Testis (tissue), 2 donors: Measurements from ENCODE around the gene PHEX.

Source experiments
- POLR2A ChIP-seq: fragments of 450-650 bp; IDR thresholded peaks from one replicate; pipeline ENCODE4 v1.6.1; 2017; ENCODE audit warnings: antibody characterized with exemption, mild to moderate bottlenecking, moderate library complexity
- TF ChIP-seq, protein P1 (sequence below), 3 experiments: fragments of 450-650 bp in 2 of 3; fragments of 200-600 bp in 1 of 3; sonication (generic) in 1 of 3; IDR thresholded peaks; one replicate each; pipeline ENCODE4 v1.5.1; 2016 to 2019; ENCODE audit warnings: antibody characterized with exemption in 3 of 3, mild to moderate bottlenecking in 2 of 3, moderate library complexity in 1 of 3

DNA sequence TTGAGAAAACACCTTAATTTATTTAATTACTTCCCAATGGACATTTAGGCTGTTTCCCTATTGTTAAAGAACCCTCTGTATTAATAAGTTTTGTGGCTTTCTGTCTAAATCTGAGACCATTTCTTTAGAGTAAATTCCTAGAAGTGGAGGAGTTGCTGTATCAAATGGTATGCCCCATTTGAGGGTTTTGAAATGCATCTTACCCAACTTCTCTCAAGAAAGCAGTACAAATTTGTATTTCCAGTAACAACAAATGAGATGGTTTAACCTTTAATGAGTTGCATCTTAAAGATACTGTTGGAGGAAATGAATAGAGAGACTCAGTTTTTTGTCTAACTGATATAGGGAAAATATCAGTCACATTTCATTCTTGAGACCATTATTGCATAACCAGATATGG lies 170.1 kb downstream of the PHEX start:
- TF ChIP-seq, protein P1, sequence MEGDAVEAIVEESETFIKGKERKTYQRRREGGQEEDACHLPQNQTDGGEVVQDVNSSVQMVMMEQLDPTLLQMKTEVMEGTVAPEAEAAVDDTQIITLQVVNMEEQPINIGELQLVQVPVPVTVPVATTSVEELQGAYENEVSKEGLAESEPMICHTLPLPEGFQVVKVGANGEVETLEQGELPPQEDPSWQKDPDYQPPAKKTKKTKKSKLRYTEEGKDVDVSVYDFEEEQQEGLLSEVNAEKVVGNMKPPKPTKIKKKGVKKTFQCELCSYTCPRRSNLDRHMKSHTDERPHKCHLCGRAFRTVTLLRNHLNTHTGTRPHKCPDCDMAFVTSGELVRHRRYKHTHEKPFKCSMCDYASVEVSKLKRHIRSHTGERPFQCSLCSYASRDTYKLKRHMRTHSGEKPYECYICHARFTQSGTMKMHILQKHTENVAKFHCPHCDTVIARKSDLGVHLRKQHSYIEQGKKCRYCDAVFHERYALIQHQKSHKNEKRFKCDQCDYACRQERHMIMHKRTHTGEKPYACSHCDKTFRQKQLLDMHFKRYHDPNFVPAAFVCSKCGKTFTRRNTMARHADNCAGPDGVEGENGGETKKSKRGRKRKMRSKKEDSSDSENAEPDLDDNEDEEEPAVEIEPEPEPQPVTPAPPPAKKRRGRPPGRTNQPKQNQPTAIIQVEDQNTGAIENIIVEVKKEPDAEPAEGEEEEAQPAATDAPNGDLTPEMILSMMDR (IDR thresholded peaks at IDR 0.05), result no peak
- TF ChIP-seq POLR2A, result no peak
